Inflammatory macrophage treated with lipopolysaccharide for 4 hours (primary cell): ENCODE data around the gene HARS2.
"Not testable (repeated sequence)": the region's sequence is repeated elsewhere in the genome, so short reads cannot be mapped to it uniquely, and the experiment has no call there.

Experiments used
- DNase-seq: peaks from one replicate; pipeline ENCODE4 v3.0.0-alpha.2; 2020

The HARS2 gene, protein sequence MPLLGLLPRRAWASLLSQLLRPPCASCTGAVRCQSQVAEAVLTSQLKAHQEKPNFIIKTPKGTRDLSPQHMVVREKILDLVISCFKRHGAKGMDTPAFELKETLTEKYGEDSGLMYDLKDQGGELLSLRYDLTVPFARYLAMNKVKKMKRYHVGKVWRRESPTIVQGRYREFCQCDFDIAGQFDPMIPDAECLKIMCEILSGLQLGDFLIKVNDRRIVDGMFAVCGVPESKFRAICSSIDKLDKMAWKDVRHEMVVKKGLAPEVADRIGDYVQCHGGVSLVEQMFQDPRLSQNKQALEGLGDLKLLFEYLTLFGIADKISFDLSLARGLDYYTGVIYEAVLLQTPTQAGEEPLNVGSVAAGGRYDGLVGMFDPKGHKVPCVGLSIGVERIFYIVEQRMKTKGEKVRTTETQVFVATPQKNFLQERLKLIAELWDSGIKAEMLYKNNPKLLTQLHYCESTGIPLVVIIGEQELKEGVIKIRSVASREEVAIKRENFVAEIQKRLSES

DNA sequence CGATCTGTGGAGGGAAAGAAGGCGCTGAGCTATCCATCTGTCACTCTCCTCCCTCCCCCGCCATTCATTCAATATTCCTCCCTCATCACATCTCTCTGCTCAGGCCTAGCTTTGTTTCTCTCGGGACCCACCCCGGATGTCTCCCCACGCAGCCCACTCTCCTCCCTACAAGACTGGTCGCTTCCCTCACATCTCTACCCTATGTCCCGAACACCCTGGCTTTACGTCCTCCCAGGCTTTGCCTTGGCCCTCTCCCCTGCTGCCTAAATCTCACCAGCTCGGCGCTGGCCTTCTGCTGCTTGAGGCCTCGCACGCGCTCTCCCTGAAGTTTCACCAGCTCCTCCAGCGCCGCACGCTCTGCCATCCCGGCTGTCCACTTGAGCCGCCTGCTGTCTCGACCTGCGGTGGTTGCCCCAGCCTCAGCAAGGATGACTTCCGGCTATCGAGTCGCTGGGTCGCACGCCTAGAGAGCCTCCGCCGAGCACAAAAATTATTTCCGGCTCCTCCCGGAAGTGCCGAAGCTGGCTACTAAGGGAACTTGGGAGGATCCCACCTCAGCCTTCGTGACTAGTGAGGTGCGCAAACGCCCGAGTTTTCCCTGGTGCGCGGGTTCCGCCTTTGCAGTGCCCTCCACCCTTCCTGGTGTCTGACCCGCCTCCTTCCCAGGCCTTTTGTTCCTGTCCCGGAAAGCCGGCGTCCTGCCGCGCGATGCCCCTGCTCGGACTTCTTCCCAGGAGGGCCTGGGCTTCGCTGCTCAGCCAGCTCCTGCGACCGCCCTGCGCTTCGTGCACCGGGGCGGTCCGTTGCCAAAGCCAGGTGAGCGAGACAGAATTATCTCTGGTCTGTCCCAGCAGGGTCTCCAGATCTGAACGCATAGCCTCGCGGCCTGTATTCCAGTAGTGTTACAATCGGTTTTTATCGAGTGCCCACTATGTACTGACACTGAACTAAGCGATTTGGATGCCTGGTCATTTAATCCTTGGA lies at the start of gene HARS2, which contains the start of gene HARS1:
Gene HARS2 (plus strand): TSS at position 515 of the 984 bp plus-strand sequence. CDS start 194 bp downstream, at position 709.
Gene HARS1 (minus strand): TSS at position 430 of the 984 bp plus-strand sequence. CDS start 66 bp downstream, at position 364.
- DNase-seq, result peak; percentile 97

DNA sequence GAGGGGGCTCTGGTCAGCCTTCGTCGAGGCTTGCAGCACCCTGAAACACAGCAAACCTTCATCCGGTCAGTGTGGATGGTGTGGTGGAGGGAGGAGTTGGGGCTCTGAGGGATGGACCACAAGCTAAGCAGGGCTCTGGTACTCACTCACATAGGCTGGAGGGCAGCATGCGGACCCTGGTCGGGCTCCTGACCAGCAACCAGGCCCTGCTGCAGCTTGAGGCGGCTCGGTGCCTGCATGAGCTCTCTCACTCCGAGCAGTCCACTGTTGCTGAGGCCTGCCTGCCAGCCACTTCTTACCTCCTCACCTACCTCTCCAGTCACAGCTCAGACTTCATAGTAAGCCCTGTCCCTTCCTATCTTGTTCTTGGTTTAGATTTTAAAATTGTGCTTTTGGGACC lies 49.5 kb upstream of the HARS2 start:
- no peak for DNase-seq

- no peak for DNase-seq
Measured at GRCh38 chr5:140642718-140643117, 48.5 kb upstream of the HARS2 start.

- no peak for DNase-seq
Measured at GRCh38 chr5:140647042-140647419, 44.2 kb upstream of the HARS2 start.

GRCh38 chr5:140658870-140659269 lies 32.4 kb upstream of the HARS2 start:
- DNase-seq, result no peak

DNA sequence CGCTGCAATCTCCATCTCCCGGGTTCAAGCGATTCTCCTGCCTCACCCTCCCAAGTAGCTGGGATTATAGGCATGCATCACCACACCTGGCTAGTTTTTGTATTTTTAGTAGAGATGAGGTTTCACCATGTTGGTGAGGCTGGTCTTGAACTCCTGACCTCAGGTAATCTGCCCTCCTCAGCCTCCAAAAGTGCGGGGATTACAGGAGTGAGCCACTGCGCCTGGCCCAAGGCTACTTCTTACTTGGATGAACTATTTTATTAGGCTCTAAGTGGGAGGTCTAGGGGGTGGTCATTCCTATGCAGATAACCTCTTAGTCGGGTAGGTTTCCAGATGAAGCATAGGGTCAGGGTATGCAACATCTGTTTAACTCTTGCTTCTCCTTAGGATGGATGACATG lies 30.9 kb upstream of the HARS2 start:
- DNase-seq, result not testable (repeated sequence)

- DNase-seq, result no peak
Measured at GRCh38 chr5:140664030-140664358, 27.3 kb upstream of the HARS2 start.

GRCh38 chr5:140664359-140665119 lies 26.7 kb upstream of the HARS2 start, which contains the start of gene WDR55:
Gene WDR55, plus strand, starts transcription at chr5:140664904. Its CDS starts 9 bp downstream, at chr5:140664913.
- DNase-seq, result peak; percentile 98

DNA sequence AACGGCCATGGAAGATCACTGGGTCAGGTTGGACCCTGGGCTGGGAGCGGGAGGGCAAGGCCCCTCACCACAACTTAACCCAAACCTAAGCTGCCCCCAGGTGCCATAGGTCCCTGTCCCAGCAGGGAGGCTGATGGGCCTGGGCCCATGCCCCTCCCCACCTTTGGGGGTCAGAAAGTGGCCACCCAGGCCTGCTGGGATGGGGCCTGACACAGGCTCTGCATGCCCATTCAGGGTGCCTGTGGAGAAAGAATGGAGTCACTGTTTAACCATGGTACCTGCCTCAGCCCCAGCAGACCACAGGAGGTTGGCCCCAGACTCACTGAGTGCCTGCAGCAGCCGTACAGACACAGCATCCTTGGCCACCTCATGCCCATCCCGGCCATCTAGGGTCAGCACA lies 20.2 kb upstream of the HARS2 start:
- DNase-seq, result not testable (repeated sequence)

DNA sequence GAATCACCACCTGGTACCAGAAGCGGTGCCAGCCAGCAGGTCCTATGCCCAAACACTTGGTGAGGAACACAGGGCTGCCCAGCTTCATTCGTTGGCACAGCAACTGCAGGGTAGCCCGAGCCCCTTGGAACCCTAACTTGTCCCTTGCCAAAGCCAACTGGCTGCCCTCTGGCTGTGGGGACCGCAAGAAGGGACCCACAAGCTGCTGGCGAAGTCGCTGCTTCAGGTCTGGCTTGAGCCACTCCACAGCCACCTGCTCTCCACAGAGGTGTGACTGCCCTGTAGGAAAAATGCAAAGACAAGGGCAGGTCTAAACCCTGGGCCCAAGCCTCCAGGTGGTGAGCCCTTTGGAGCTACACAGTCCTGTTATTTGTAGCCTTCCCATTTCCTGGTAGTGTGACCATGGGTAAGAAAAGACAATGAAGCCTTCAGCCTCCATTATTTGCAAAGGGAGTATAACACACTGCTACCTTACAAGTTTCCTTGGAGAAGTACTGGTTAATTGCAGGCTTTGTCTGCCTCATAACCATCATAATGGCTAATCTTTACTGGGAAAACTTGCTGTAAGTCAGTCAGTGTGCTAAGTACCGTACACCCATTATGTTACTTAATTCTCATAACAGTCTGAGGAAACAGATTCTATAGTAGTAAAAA lies 19.7 kb upstream of the HARS2 start:
- no peak for DNase-seq

DNA sequence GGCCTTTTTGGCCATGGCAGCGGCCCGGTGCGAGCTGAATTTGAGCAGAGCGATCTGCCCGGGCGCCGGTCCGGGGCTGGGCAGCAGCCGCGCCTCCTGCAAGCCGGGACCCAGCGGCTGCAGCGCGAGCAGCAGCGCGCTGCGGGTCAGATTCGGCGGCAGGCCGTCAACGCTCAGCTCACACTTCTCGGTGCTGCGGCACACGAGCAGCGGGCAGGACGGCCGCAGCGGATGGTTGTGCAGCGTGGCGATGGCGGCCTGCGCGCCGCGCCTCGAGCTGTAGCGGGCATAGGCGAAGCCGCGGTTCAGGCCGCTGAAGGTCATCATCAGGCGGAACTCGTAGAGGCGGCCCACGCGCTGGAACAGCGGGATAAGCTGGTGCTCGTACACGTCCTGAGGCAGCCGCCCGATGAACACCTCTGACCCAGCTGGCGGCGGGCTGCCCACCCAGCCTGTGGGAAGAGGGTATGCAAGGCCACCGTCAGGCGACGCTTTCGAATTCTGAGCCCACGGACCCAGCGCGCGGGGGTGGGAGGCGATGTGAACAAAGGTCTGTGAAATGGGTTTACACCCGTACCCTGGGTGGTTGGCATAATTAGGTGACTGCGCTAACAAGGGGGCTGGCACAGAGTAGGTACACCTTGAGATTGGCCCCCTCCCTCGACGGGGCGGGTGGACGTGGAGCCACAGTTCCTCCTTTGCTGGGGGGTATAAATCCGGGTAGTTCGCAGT lies 18.6 kb upstream of the HARS2 start:
- peak; percentile 42 for DNase-seq

GRCh38 chr5:140673187-140673976 lies 17.9 kb upstream of the HARS2 start, which contains the start of gene DND1:
Gene DND1, minus strand, starts transcription at chr5:140673576. Its CDS starts 34 bp downstream, at chr5:140673542.
- no peak for DNase-seq

DNA sequence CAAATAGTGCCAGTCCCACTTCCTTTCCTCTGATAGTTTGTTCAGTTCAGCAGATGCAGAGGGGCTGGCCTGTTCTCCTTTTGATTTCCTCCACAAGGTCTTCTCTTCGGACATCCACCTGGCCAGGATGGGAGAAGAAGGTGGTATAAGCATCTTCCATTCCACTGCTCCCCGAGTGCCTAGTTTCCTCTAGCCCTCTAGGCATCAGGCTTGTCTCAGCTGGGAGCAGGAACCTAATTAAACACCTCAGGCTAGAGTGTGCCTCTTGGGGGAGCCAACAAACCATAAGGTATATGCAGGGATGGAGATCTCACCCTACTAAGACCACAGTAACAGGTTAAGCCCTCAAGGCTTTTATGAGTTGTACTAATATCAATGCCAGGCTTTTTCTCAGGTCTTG lies 17.0 kb upstream of the HARS2 start:
- DNase-seq, result no peak

DNA sequence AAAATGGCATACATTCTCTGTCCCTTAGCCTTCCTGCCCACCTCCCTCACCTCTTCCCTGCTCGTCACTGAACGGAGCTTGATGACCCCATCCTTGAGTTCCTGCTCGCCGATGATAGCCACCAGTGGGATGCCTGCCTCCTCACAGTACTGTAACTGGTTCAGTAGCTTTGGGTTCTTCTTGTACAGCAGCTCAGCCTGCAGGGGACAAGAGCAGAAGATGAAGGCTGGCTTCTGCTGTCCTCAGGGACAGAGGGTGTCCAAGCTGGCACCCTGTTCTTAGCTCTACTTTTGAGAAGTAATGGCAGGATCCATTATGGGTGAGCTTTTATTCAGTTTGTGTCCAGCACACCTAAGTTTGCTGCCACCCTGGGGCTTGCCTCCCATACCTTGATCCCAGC lies 16.6 kb upstream of the HARS2 start:
- DNase-seq, result no peak

GRCh38 chr5:140677947-140678346 lies 13.3 kb upstream of the HARS2 start:
- DNase-seq, result peak; percentile 40

GRCh38 chr5:140678993-140679392 lies 12.3 kb upstream of the HARS2 start:
- DNase-seq, result no peak

DNA sequence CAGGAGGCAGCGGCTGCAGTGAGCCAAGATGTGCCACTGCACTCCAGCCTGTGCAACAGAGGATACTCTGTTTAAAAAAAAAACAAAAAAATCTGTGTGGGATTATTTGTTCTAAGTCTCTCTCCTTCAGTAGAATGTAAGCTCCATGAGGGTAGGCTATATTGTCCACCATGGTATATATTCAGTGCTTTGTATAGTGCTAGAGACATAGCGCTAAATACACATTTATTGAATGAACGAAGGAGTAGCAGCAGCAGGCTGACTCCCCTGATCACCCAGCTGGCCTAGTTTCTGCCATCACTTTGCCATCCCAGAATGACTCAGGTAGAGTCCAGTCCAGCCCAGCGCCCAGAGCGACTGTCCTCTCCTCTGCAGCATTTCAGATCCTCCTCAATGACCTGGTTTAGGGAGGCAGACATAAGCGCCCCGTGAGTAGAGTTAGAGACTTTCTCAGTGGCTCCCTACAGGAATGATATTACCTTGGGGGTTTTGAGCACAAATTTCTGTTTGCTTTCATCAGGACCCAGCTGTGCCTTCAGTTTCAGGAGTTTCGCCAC lies 801 bp upstream of the HARS2 start:
- no peak for DNase-seq

GRCh38 chr5:140694276-140694675 lies 3.0 kb downstream of the HARS2 start:
- no peak for DNase-seq

DNA sequence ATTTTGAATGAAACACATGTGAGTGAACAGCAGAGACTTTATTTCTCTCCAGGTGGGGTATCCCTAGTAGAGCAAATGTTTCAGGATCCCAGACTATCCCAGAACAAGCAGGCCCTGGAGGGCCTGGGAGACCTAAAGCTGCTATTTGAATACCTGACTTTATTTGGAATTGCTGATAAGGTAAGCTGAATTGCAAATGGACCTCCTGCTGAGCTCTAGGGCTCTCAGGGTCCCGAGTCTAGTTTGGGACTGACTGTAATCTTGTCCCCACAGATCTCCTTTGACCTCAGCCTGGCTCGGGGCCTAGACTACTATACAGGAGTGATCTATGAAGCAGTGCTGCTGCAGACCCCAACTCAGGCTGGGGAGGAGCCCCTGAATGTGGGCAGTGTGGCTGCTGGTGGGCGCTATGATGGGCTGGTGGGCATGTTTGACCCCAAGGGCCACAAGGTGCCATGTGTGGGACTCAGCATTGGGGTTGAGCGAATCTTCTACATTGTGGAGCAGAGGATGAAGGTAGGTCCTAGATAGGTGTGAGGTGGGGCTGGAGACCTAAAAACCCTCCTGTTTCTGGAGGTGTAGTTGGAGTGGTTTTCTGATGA lies 5.7 kb downstream of the HARS2 start:
- no peak for DNase-seq
